GM10847 (cell line): ENCODE data around the gene BTBD19.

Source experiments
- POLR2A ChIP-seq: IDR thresholded peaks from 2 replicates; pipeline ENCODE4 v1.6.1; 2011; ENCODE audit not compliant: insufficient read length; ENCODE audit errors: extremely low read depth

The BTBD19 gene

GRCh38 chr1:44832056-44832705 is 23.9 kb downstream of the BTBD19 start:
- no peak for TF ChIP-seq POLR2A

- TF ChIP-seq POLR2A = no peak
Measured at GRCh38 chr1:44834328-44834727, 26.0 kb downstream of the BTBD19 start.

GRCh38 chr1:44835738-44836675 is 27.7 kb downstream of the BTBD19 start:
- TF ChIP-seq POLR2A = no peak

- TF ChIP-seq POLR2A = no peak
Measured at GRCh38 chr1:44839576-44839975, 31.3 kb downstream of the BTBD19 start.

- no peak for TF ChIP-seq POLR2A
Measured at GRCh38 chr1:44842486-44842861, 34.2 kb downstream of the BTBD19 start.

- TF ChIP-seq POLR2A = no peak
Measured at GRCh38 chr1:44842862-44843655, 34.7 kb downstream of the BTBD19 start, which contains the start of gene PTCH2. Gene PTCH2, minus strand, starts transcription at chr1:44843253. Its CDS starts 321 bp downstream, at chr1:44842932.

GRCh38 chr1:44846985-44847384 is 38.7 kb downstream of the BTBD19 start:
- TF ChIP-seq POLR2A = no peak

GRCh38 chr1:44847845-44848244 is 39.5 kb downstream of the BTBD19 start:
- no peak for TF ChIP-seq POLR2A

GRCh38 chr1:44848456-44849181 is 40.3 kb downstream of the BTBD19 start:
- no peak for TF ChIP-seq POLR2A

GRCh38 chr1:44849575-44850132 is 41.3 kb downstream of the BTBD19 start:
- no peak for TF ChIP-seq POLR2A

- TF ChIP-seq POLR2A = no peak
Measured at GRCh38 chr1:44851308-44851707, 43.0 kb downstream of the BTBD19 start.

- no peak for TF ChIP-seq POLR2A
Measured at GRCh38 chr1:44853201-44853600, 44.9 kb downstream of the BTBD19 start.

GRCh38 chr1:44854970-44855369 is 46.6 kb downstream of the BTBD19 start:
- no peak for TF ChIP-seq POLR2A

GRCh38 chr1:44855742-44856141 is 47.4 kb downstream of the BTBD19 start:
- TF ChIP-seq POLR2A = no peak
